Endothelial cell of umbilical vein (primary cell): ENCODE data around the gene FAM193A.

Source experiments
- CTCF ChIP-seq, 2 donors: IDR thresholded peaks; 1 replicate in 1 of 2; 2 replicates in 1 of 2; pipeline ENCODE4 v1.5.1; 2011; ENCODE audit warnings: low read length in 2 of 2, mild to moderate bottlenecking in 2 of 2, moderate library complexity in 2 of 2, control low read depth in 1 of 2, inconsistent platforms in 1 of 2, low read depth in 1 of 2; ENCODE audit not compliant: insufficient read depth in 1 of 2; ENCODE audit errors: extremely low read depth in 1 of 2
- EZH2 ChIP-seq: IDR thresholded peaks from 2 replicates; pipeline ENCODE4 v1.6.1; 2012; ENCODE audit warnings: borderline replicate concordance, low read depth, mild to moderate bottlenecking, moderate library complexity, low read length, inconsistent platforms; ENCODE audit not compliant: severe bottlenecking
- POLR2AphosphoS5 ChIP-seq: IDR thresholded peaks from 2 replicates; pipeline ENCODE4 v1.6.1; 2012; ENCODE audit warnings: low read depth, mild to moderate bottlenecking, control low read depth, low read length, moderate library complexity; ENCODE audit not compliant: insufficient read depth

GRCh38 chr4:2634014-2634413 is 97.6 kb downstream of the FAM193A start:
- TF ChIP-seq CTCF (IDR thresholded peaks at IDR 0.05; ENCODE audit: extremely low read depth in 1 of 2, insufficient read depth in 1 of 2, low read depth in 1 of 2, low read length in 2 of 2) (no peak), EZH2 (no peak), POLR2AphosphoS5 (no peak)
